ENCODE results near the gene SHISA9.

SHISA9 gene

GRCh38 chr16:13118091-13118490, 216.7 kb downstream of the SHISA9 start:
- DNase-seq (ENCODE audit: low read depth in 3 of 3), result no peak

GRCh38 chr16:13120091-13120490, 218.7 kb downstream of the SHISA9 start:
- DNase-seq (ENCODE audit: low read depth in 3 of 3), result no peak

GRCh38 chr16:13120557-13120956, 219.2 kb downstream of the SHISA9 start:
- no peak for DNase-seq (ENCODE audit: low read depth in 3 of 3)

- no peak for DNase-seq (ENCODE audit: low read depth in 3 of 3)
Measured at GRCh38 chr16:13123991-13124390, 222.6 kb downstream of the SHISA9 start.

GRCh38 chr16:13127144-13127543, 225.7 kb downstream of the SHISA9 start:
- no peak for DNase-seq (ENCODE audit: low read depth in 3 of 3)

GRCh38 chr16:13130586-13130985, 229.2 kb downstream of the SHISA9 start:
- no peak for DNase-seq (ENCODE audit: low read depth in 3 of 3)

GRCh38 chr16:13134836-13135235, 233.4 kb downstream of the SHISA9 start:
- no peak for DNase-seq (ENCODE audit: low read depth in 3 of 3)

- DNase-seq (ENCODE audit: low read depth in 3 of 3), result no peak
Measured at GRCh38 chr16:13136901-13137300, 235.5 kb downstream of the SHISA9 start.

GRCh38 chr16:13138528-13138927, 237.1 kb downstream of the SHISA9 start:
- no peak for DNase-seq (ENCODE audit: low read depth in 3 of 3)

GRCh38 chr16:13139661-13140241, 238.4 kb downstream of the SHISA9 start:
- no peak for DNase-seq (ENCODE audit: low read depth in 3 of 3)

GRCh38 chr16:13143551-13143950, 242.2 kb downstream of the SHISA9 start:
- DNase-seq (ENCODE audit: low read depth in 3 of 3), result no peak

- DNase-seq (ENCODE audit: low read depth in 3 of 3), result no peak
Measured at GRCh38 chr16:13146829-13147228, 245.4 kb downstream of the SHISA9 start.

- DNase-seq (ENCODE audit: low read depth in 3 of 3), result no peak
Measured at GRCh38 chr16:13148294-13148693, 246.9 kb downstream of the SHISA9 start.

GRCh38 chr16:13148836-13149235, 247.4 kb downstream of the SHISA9 start:
- no peak for DNase-seq (ENCODE audit: low read depth in 3 of 3)

GRCh38 chr16:13150181-13150885, 248.9 kb downstream of the SHISA9 start:
- DNase-seq (ENCODE audit: low read depth in 3 of 3), result no peak

- DNase-seq (ENCODE audit: low read depth in 3 of 3), result no peak
Measured at GRCh38 chr16:13153696-13154095, 252.3 kb downstream of the SHISA9 start.

- DNase-seq (ENCODE audit: low read depth in 3 of 3), result no peak
Measured at GRCh38 chr16:13154799-13155198, 253.4 kb downstream of the SHISA9 start.

- DNase-seq (ENCODE audit: low read depth in 3 of 3), result no peak
Measured at GRCh38 chr16:13155377-13155776, 254.0 kb downstream of the SHISA9 start.

GRCh38 chr16:13155780-13156179, 254.4 kb downstream of the SHISA9 start:
- no peak for DNase-seq (ENCODE audit: low read depth in 3 of 3)

- no peak for DNase-seq (ENCODE audit: low read depth in 3 of 3)
Measured at GRCh38 chr16:13157082-13157481, 255.7 kb downstream of the SHISA9 start.

- DNase-seq (ENCODE audit: low read depth in 3 of 3), result no peak
Measured at GRCh38 chr16:13158427-13158826, 257.0 kb downstream of the SHISA9 start.

GRCh38 chr16:13165024-13165423, 263.6 kb downstream of the SHISA9 start:
- DNase-seq (ENCODE audit: low read depth in 3 of 3), result no peak

- DNase-seq (ENCODE audit: low read depth in 3 of 3), result no peak
Measured at GRCh38 chr16:13168091-13168572, 266.7 kb downstream of the SHISA9 start.

GRCh38 chr16:13171313-13171712, 269.9 kb downstream of the SHISA9 start:
- no peak for DNase-seq (ENCODE audit: low read depth in 3 of 3)
